D341Med (cell line): ENCODE results near the gene FAM8A1.
"Not testable (repeated sequence)": the region's sequence is repeated elsewhere in the genome, so short reads cannot be mapped to it uniquely, and the experiment has no call there.

Experiments
- DNase-seq: peaks from one replicate; pipeline ENCODE4 v3.0.0; 2012; ENCODE audit warnings: low spot score

The FAM8A1 gene, protein sequence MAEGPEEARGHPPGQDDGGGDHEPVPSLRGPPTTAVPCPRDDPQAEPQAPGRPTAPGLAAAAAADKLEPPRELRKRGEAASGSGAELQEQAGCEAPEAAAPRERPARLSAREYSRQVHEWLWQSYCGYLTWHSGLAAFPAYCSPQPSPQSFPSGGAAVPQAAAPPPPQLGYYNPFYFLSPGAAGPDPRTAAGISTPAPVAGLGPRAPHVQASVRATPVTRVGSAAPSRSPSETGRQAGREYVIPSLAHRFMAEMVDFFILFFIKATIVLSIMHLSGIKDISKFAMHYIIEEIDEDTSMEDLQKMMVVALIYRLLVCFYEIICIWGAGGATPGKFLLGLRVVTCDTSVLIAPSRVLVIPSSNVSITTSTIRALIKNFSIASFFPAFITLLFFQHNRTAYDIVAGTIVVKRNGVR

DNA sequence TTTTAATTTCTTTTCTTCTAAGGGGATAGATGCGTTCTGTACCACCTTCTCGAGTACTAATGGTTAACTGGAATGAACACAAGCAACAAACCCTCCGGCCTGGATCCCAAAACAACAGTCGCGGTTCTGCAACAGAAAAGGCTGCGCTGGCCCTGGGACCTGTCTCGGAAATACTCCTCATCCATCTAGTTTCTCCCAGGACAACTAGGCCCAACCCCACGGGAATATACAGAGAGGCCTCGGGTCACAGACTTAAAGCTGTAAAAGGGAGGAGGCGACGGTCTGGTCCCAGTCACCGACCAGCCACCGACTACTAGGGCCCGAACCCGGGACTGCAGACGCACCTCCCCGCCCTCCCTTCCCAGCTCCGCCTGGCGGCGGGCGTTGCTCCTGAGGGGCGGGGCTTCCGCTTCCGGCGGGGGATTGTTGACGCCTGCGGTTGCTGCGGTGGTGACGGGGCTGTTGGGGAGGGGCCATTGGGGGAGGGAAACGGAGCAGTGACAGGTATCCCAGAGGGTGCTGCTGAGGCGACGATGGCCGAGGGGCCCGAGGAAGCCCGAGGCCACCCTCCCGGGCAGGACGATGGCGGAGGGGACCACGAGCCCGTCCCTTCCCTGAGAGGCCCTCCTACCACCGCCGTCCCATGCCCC is at the start of gene FAM8A1:
FAM8A1 (plus strand) TSS at position 426 of the 650 bp plus-strand sequence; CDS start at position 534, 108 bp downstream.
- DNase-seq, result peak; percentile 97

DNA sequence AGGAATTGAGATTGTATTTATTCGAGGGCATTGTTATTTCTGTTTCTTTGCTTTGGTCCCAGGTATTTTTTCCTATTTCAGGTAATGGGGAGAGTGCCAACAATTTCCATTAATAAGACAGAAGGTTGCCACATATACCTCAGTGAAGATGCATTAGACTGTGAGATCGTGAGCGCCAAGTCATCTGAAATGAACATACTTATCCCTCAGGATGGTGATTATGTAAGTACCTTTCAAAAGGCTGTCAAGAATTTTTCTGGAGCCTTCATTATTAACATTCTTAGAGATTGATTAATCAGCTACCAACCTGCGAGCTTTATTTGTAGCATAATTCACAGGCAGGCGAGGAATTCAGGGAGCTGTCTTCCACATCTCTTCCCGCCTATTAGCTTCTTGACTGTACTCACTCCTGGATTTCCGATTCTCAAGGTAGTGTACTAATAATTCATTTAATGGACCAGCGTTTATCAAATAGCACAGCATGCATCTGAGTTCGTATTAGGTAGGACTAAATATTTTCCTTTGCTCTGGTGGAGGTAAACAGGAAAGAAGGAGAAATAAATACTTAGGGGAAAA is 48.6 kb upstream of the FAM8A1 start:
- DNase-seq, result no peak

DNA sequence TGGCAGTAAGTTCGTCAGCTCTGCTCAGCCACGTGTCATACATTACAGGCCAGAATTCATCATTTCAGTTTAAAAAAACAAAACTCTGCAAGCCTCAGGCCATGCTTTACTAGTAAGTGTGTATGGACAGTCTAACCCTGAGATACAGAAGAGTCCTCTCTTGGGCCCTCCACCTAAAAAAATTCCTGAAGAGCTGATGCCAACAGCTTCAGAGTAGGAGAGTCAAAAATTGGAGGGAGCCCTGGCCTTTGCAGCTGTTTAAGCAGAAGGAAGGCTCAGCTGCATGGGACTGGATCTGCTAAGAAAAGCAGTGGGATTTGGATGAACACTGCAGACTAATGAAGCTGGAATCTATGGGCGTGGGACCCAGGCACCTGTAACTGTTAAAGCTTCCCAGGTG is 47.2 kb upstream of the FAM8A1 start:
- DNase-seq, result no peak

DNA sequence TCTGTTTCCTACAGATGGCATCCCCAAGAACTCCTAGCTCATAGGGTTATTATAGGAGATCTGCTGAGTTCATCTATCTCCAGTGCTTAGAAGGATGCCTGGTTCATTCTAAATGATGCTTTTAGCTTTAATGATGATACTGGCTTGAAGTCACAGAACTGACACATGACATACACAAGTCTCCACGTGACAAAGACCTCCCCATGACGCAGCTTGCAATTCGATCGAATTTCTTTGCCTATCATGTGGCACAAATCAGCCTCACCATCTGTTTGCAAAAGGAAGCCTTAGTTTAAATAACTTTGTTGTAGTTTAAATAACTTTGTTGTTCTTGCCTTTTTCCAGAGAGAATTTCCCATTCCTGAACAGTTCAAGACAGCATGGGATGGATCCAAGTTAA is 44.1 kb upstream of the FAM8A1 start:
- DNase-seq, result no peak

DNA sequence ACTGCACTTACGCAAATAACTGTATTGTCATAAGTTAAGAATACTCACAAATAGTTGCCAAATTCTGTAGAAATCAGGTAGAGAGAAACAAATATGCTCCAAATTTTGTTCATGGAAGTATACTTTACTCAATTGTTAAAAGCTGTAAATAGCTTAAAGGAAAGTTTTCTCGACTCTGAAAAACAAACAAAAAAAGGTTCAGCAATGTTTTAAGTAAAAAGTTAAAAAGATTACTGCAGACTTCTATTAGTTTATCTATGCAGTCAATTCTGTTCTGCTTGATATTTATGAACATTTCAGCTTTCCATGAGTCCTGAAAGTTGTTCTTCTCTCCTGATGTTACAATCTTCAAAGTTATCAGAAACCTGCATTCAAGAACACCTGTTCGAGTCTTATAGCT is 37.5 kb upstream of the FAM8A1 start:
- DNase-seq, result no peak

DNA sequence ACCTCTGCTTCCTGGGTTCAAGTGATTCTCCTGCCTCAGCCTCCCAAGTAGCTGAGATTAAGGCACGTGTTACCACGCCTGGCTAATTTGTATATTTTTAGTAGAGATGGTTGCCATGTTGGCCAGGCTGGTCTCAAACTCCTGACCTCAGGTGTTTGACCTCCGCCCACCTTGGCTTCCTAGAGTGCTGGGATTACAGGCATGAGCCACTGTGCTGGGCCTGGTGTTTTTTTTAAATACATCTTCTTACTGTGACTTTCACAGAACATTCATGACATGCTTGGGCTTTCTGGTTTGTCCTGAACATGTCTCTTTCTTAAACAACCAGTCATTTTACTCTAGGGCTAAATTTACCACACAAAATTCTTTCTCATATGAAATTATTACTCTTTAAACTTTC is 34.7 kb upstream of the FAM8A1 start:
- DNase-seq, result no peak

DNA sequence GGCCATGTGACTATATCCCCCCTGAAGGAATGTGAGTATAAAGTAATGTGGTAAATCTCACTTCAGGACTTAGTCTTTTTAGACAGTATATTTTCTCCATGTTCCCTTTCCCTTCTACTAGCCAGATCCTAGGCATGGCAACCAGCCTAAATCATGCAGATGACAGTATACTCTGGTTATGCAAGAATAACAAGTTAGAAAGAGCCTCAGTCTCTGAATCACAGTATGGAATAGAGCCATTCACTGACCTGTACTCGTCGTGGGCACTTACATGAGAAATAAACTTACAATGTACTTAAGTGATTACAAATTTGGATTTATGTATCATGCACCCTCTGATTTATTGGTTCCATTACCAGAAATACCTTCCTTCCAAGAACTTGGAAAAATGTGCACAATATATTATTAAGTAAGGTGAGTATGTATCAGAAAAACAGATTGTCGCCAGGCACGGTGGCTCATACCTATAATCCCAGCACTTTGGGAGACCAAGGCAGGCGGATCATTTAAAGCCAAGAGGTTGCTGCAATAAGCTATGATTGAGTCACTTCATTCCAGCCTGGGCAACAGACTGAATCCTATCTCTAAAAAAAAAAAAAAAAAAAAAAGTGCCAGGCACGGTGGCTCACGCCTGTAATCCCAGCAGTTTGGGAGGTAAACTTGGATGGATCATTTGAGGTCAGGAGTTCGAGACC is 25.1 kb upstream of the FAM8A1 start:
- no peak for DNase-seq

DNA sequence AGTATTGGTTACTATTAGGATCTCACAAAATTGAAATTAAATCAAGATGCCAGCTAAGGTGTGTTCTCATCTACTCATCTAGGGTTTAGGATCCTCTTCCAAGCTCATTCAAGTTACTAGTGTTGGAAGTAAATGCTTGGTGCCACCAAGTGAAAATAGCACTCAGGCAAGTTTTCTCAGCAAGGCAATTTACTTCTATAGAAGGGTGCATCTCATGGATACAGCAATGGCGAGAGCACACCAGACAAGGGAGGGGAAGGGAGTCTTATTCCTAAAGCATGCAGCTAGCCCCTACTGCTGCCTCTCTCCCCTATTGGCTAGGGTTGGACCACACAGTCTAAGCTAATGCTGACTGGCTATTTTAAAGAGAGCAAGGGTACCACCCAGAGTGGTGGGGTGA is 23.0 kb upstream of the FAM8A1 start:
- DNase-seq, result no peak

DNA sequence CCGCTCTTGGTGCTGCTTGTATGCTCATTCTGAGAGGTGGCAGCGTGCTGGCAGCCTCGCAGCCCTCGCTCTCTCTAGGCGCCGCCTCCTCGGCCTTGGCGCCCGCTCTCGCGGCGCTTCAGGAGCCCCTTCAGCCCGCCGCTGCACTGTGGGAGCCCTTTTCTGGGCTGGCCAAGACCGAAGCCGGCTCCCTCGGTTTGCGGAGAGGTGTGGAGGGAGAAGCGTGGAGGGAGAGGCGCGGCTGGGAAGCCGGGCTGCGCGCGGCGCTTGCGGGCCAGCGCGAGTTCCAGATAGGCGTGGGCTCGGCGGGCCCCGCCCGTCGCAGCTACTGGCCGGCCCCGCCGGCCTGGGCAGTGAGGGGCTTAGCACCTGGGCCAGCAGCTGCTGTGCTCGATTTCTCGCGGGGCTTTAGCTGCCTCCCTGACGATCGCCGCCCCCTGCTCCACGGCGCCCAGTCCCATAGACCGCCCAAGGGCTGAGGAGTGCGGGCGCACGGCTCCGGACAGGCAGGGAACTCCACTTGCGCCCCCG is 19.5 kb upstream of the FAM8A1 start:
- no peak for DNase-seq

DNA sequence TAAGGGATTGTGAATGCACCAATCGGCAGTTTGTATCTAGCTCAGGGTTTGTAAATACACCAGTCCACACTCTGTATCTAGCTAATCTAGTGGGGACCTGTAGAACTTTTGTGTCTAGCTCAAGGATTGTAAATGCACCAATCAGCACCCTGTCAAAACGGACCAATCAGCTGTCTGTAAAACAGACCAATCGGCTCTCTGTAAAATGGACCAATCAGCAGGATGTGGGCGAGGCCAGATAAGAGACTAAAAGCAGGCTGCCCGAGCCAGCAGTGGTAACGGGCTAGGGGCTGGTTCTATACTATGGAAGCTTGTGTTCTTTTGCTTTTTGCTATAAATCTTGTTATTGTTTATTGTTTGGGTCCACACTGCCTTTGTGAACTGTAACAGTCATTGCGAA is 18.8 kb upstream of the FAM8A1 start:
- not testable (repeated sequence) for DNase-seq

DNA sequence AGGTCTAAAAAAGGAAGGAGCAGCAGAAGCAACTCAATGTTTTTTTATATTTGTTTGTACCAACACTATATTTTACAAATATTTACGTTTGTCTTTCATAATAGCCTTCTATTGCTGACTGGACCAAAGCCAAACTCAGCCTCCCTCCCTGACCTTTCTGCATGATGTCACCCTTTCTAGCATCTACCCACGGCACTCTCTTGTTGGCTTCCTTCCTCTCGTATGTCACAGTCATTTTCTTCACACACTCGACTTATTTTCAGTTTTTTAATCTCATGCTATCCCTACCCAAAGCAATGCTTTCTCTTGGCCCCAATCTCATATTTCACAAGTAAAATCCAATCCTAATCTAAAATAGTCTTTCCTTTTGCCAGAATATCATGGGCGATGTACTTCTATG is 16.3 kb upstream of the FAM8A1 start:
- no peak for DNase-seq

DNA sequence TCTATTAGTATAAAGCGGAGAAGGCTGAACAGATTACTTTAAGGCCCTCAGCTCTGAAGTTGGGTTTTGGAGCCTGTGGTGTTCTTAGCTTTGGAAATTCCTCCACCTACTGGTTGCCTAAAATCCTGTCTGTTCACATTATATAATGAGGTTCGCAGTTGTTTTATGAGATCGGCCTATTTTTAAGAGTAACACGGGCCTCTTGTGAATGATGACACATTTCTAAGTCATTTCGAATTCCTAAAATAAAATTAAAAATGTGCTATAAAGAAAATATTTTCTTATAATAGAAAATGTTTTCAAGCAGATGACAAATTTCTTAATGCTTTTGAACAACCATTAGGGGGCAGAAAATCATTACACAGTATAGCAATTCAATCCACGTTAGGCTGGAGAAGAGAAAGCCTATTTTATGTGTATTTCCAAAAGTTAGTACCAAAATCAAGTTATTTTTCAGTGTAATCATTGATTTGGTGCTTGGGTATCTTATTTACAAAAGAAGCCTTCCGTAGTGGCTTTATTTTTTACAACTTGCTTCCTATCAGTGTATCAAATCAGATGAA is 15.8 kb upstream of the FAM8A1 start:
- peak; percentile 65 for DNase-seq

DNA sequence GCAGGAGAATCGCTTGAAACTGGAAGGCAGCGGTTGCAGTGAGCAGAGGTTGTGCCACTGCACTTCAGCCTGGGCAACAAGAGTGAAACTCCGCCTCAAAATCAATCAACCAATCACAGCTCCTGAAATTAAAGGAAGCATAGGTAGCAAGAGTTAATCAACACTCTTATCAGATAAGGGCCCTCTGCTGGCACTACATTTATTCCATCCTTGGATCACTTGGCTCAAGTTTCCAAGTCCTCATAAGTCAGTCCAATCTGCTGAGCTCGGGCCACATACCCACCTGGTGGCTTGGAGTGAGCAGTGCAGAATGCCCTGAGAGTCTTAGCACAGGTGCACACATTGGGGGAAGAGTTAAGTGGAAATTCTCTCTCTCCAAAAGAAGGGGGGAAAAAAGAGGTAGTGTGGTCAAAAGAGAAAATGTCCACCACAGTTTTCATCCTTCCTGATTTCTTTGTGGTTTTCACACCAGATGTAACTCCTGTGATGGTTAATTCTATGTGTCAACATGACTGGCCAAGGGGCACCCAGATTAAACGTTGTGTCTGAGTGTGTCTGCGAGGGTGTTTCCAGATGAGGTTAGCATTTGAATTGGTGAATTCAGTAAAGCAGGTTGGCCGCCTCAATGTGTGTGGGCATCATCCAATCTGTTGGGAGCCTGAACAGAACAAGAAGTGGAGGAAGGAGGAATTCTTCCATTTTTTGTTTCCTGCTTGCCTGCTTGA is 14.2 kb upstream of the FAM8A1 start:
- DNase-seq, result no peak

DNA sequence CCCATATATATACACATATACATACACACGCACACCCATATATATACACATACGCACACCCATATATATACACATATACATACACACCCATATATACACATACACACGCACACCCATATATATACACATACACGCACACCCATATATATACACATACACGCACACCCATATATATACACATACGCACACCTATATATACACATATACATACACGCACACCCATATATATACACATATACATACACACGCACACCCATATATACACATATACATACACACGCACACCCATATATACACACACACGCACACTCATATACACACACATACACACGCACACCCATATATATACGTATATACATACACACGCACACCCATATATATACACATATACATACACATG is 13.5 kb upstream of the FAM8A1 start:
- DNase-seq, result not testable (repeated sequence)

DNA sequence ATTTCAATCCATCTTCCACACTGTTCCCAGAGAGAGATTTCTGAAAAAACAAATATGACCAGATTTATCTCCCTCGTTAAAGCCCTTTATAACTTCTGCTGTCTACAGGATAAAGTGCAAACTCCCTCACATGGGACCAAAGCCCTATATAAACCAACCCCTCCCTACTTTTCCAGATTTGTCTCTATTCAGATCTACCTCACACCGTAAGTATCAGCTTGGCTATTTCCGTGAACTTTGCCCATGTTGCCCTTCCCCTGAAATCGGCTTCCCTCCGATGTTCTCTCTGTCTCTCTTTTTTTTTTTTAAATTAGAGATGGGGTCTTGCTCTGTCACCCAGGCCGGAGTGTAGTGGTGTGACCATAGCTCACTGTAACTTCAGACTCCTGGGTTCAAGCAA is 12.1 kb upstream of the FAM8A1 start:
- DNase-seq, result no peak

DNA sequence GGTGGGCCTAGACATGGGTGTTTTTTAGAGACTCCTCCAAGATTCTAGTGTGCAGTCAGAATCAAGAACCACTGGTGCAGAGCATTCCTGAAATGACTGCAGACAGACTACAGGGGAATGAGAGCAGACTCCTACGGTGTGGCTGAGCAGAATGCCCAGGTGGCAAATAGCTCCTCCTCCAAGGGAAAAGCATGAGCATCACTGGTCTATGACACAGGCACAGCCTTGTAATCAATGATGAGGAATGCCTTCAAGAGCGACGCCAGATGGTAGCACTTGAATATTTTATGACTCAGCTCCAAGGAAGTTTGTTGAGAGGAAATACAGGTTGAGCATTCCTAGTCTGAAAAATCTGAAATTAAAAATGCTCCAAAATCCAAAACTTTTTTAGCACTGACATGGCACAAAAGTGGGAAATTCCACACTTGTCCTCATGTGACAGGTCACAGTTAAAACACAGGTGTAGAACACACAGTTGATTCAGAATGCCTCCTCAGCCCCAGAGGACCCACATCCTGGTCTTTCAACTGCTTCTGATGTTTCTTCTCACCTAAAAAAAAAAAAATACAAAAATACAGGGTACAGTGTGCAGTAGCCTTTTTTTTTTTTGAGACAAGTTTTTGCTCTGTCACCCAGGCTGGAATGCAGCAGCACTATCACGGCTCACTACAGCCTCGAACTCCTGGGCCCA is 10.6 kb upstream of the FAM8A1 start:
- no peak for DNase-seq

DNA sequence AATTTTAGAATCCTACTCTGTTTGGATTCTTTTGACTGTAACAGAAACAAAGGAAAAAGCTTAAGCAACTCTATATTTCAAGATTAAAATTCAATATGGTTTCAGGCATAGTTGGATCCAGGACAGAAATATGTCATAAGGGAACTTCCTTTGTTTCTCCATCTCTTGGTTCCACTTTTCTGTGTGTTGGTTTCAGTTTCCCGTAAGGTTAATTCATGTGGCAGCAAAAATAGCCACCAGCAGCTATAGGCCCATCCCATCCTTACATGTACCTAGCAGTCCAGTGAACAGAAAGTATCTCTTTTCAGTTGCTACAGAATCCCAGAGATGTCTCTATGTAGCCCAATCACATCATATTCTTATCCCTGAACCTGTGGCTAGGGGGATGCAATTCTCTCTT is 8.8 kb upstream of the FAM8A1 start:
- no peak for DNase-seq

DNA sequence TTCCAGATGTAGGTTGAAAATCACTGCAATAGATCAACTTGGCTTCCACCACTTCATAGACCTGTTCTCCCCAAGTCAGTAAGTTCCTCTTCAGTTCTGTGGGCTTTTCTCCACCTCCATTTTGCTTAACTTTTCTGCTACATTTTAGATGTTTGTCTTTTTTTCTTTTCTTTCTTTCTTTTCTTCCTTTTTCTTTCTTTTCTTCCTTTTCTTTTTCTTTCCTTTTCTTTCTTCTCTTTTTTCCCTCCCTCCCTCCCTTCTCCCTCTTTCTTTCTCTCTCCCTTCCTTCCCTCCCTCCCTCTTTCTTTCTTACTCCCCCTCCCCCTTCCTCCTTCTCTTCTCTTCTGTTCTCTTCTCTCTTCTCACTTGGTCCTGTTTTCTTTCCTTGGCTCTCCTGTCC is 6.9 kb upstream of the FAM8A1 start:
- DNase-seq, result no peak

DNA sequence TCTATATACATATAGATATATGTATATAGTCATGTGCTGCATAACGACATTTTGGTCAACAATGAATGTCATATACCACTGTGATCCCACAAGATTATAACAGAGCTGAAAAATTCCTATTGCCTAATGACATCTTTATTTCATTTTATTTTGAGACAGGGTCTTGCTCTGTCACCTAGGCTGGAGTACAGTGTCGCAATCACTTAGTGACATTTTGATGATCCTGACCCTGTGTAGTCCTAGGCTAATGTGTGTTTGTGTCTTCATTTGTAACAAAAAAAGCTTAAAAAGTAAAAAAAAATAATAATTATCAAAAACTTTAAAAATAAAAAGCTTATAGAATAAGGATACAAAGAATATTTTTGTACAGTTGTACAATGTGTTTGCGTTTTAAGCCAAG is 4.0 kb upstream of the FAM8A1 start:
- no peak for DNase-seq

DNA sequence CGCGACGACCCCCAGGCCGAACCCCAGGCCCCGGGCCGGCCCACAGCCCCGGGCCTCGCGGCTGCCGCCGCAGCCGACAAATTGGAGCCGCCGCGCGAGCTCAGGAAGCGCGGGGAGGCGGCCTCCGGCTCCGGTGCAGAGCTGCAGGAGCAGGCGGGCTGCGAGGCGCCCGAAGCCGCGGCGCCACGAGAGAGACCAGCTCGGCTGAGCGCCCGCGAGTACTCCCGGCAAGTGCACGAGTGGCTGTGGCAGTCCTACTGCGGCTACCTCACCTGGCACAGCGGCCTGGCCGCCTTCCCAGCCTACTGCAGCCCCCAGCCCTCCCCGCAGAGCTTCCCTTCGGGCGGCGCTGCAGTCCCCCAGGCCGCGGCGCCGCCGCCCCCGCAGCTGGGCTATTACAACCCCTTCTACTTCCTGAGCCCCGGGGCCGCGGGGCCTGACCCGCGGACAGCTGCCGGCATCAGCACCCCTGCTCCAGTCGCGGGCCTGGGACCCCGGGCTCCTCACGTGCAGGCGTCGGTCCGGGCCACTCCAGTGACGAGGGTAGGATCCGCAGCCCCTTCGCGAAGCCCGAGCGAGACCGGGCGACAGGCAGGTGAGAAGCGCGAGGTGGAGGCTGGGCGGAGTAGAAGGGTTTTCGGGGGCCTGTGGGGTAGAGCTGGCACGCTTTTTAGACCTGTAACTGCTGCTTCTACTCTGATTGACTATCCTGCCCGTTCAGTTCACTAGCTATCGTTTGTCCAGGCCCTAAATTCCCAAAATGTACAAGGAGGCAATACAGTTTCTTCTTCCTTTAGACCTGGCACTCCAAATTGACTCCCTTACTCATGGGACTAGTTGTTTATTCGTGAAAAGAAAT is 654 bp downstream of the FAM8A1 start:
- DNase-seq, result peak; percentile 69
